Body of pancreas (tissue), 4 donors: ENCODE measurements around the gene FGF14.

Experiments used
- CTCF ChIP-seq, 7 experiments: fragments of 450-650 bp in 4 of 7; fragments of 200-600 bp in 3 of 7; sonication (generic) in 3 of 7; IDR thresholded peaks; one replicate each; pipeline ENCODE4 v1.5.1; 2016 to 2019; ENCODE audit warnings: antibody characterized with exemption in 7 of 7
- POLR2A ChIP-seq, 3 donors: fragments of 450-650 bp; IDR thresholded peaks; one replicate each; pipeline ENCODE4 v1.6.1; 2016; ENCODE audit warnings: antibody characterized with exemption in 3 of 3, mild to moderate bottlenecking in 2 of 3

DNA sequence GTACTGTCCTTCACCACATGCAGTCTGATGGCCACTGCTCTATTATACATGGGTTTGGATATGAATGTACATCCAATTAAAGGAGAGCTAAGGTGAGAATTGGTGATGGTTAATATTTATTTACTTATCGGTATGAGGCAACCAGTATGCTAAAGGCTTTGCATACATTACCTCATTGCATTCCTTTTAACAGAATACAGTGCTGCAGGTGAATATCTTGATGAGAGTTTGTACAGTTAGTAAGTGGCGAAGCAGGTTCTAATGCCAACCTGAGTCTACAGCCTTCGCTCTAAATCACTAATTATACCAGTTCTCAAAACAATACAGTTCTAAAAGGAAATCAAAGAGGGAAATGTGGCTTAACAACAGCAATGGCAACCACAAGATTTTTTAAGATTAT, 665.3 kb downstream of the FGF14 start:
- TF ChIP-seq CTCF (IDR thresholded peaks at IDR 0.05) (no peak), POLR2A (IDR thresholded peaks at IDR 0.05) (no peak)
